Activated CD4-positive, alpha-beta T cell treated with anti-CD3 and anti-CD28 coated beads for 1 hour (primary cell): ENCODE results near the gene PHF20.
"Not testable (repeated sequence)": the region's sequence is repeated elsewhere in the genome, so short reads cannot be mapped to it uniquely, and the experiment has no call there.

ENCODE experiments used
- DNase-seq: peaks from one replicate; pipeline ENCODE4 v3.0.0-alpha.2; 2020

The PHF20 gene

DNA sequence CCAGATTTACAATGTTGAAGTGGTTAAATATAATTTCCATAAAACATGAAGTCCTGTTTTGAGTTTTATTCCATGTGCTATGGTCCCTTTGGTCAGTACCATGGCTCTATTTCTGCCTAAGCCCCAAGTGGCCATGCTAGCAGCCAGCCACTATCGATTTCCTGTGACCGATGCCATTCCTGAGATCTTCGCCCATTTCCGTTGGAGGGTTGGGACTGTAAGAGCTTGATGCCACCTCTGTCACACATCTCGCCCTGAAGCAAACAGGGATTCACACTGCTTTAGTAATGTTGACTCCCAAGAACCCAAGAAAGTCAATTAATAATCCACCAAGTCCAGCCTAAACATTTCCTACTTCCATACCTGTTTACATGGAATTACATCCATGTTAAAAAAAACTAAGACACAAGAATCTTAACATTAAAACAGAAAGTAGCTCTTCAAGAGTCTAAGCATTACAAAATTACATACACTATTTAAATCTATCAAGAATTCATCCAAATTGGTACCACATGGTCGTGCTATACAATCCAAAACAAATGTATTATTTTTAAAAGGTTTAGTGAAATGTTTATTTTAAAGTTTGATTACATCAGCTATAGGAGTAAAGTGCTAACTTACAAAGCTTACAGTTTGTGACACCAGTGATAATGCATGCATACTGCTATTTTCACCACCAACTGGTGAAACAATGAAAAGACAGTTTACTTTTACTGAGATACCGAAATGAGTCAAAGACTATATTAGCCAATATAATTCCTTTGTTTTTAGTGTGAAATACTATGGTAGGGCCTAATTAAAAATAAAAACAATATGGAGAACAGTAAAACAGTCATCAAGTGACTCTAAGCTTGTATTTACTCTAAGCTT, 32.3 kb upstream of the PHF20 start:
- no peak for DNase-seq

GRCh38 chr20:35741892-35742740, 29.7 kb upstream of the PHF20 start, which contains the start of gene RBM39:
TSS of gene RBM39 (minus strand) at chr20:35742260. CDS start at chr20:35740874, 1,386 bp downstream.
- peak; percentile 99 for DNase-seq

- DNase-seq, result no peak
These were observed 28.9 kb upstream of the PHF20 start for GRCh38 chr20:35742741-35743523.

DNA sequence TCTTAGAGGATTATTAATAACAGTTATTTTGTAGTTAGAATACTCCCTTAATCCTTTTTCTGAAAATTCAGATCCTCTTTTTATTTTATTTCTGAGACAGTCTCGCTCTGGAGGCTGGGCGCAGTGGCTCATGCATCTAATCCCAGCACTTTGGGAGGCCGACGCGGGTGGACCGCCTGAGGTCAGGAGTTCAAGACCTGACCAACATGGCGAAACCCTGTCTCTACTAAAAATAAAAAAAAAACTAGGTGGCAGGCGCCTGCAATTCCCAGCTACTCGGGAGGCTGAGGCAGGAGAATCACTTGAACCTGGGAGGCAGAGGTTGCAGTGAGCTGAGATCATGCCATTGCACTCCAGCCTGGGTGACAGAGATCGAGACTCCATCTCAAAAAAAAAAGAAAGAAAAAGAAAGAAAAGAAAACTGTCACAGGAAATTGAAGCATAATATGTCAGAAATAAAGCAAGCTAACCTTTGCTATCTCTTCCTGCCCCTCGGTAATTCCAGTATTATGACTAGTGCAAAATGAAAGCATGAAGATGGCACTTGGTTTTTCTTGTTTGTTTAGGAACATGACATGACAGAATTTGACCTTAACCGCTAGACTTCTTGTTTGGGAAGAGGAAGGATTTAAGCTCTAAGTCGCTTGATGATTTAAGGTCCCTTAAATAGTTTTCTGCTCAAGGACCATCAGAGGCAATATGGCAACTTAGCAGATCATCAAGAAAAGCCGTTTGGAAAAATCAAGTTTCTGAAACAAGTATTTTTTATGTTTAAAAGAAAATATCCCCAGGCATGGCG, 27.9 kb upstream of the PHF20 start:
- DNase-seq, result no peak

GRCh38 chr20:35744492-35744841, 27.3 kb upstream of the PHF20 start:
- DNase-seq, result not testable (repeated sequence)

- no peak for DNase-seq
These were observed 21.2 kb upstream of the PHF20 start for GRCh38 chr20:35750611-35751010.

DNA sequence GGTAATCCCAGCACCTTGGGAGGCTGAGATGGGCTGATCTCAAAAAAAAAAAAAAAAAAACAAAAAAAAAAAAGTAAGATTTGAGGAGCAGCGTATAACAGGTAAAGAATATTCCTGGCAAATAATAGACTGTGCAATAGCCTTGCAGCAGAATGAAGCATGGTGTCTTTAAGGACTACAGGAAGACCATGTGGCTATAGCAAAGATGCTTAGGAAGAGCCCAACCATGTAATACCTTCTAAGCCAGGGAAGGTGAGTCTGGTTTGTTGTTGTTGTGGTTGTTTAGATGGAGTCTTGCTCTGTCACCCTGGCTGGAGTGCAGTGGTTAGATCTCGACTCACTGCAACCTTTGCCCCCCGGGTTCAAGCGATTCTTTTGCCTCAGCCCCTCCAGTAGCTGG, 15.4 kb upstream of the PHF20 start:
- no peak for DNase-seq

DNA sequence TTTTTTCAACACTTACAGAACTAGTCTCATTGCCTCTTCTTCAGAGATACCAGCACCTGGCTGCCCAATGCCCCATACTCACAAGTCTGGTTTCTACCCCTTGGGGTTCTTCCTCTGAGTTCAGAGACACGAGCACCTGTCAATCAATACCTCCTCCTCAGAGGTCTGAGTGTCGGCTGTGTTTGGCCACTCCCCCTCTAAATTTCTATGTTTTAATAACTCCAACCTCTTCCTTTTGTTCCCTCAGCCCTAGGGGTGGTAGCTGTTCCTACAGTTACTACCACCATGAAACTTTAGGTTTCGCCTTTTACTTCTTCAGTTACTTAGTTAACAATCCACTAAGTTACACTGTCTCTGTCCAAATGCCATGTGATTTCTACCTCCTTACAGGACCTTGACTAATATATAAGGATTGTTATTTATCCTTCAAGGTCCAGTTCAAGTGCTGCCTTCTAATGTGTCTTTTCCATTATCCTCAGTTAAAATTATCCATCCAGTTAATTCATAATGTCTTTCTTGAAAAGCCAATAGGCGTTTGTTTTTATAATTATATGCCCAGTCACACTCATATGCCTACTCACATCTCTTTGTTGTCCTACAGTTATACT, 14.6 kb upstream of the PHF20 start:
- no peak for DNase-seq

- not testable (repeated sequence) for DNase-seq
These were observed 10.3 kb upstream of the PHF20 start for GRCh38 chr20:35761548-35761947.

DNA sequence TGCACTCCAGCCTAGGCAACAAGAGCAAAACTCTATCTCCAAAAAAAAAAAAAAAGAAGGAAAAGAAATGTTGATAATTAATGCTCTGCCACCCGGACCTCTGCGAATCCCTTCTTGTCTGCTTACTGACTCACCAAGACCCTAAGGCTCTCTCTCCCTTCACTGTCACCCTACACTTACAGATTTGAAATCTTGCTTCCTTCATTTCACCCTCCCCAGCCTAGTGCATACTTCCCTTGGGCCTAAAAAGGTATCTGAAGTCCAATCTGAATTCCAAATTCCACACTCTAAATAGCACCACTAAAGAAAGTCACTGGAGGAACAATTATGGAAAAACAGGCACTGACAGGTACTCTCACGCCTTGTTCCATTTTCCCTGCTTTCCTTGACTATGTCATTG, 9.4 kb upstream of the PHF20 start:
- no peak for DNase-seq

DNA sequence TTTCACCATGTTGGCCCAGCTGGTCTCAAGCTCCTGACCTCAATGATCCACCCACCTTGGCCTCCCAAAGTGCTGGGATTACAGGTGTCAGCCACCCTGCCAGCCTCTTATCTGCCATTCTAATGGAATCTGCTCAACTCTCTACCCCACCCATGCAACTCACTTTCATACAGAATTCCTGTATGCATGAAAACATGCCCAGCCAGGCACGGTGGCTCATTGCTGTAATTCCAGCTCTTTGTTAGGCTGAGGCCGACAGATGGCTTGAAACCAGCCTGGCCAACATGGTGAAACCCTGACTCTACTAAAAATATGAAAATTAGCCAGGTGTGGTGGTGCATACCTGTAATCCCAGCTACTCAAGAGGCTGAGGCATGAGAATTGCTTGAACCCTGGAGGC, 6.9 kb upstream of the PHF20 start:
- DNase-seq, result not testable (repeated sequence)

GRCh38 chr20:35766843-35767242, 5.0 kb upstream of the PHF20 start:
- no peak for DNase-seq

GRCh38 chr20:35767683-35768481, 3.9 kb upstream of the PHF20 start:
- peak; percentile 39 for DNase-seq

DNA sequence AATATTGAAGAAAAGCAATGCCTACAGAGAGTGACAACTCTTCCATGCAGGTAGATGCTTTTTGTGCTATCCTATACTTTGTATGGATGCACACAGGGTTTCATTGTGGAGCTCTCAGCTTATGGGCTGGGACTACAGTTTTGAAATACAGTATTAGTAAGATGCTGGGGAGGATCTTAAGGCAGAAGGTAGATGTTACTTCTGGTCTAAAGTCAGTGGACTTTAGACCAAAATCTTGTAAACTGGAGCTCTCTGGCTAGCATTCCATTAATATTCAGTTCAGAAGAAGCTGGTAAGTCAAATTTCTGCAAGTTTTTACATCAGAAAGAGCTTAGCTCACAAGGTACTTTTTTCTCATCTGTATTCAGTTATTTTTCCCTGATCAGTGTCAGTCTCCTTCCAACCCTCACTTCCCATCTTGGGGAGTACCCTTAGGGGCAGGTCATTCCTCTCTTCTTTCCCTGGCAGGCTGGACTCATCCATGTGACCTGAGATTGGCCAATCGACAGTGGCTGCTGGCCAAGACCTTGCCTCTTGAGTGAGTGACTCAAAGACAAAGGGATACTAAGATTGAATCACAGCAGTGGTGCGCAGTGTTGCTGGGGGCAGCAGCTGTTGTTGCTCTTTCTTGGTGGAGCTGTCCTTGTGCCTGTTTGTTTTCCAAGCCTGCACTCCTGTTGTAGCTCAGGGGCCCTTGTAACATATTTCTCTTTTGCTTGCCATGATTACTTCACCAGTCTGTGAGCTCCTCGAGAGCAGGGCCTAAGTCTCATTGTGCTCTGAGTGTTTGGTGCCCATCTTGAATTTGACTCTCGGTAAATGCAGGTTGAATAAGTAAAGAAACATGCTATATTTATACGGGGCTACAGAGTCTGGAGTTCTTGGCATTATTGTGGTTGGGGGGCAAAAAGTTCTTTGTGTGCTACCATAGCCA, 2.8 kb upstream of the PHF20 start:
- no peak for DNase-seq

DNA sequence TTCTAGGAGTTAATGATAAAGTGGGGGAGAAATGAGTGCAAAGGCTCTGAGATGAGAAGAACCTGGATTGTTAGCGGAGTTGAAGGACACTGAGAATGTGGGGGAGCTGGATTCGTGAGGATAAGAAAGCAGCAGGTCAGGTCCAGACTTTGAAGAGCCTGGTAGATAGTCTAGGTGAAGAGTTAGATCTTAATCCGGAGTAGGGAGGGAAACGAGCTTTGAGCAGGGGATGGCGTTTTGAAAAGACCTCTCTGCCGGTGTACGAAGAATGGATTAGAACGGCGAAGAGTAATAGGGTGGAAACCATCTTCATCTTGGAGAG, 487 bp upstream of the PHF20 start:
- no peak for DNase-seq

- DNase-seq, result no peak
These were observed 796 bp downstream of the PHF20 start for GRCh38 chr20:35772563-35773058.

GRCh38 chr20:35773154-35773751, 1.4 kb downstream of the PHF20 start:
- peak; percentile 8 for DNase-seq

DNA sequence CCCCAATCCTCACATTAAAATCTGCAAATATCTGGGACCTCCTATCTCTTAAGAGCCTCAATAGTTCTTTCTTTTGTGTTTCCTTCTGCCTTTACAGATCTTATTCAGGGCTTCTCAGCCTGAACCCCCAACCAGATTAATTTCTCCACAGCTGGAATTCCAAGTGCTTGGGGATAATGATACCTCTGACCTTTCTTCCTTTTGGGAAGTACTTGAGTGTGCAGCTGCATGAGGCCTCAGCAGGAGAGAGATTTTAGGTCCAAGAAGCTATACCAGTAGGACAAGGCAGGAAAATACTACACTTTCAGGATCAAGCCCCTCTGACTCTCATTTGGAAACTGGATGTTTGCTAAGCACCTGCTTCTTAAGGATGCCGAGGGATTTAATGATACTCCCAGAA, 2.6 kb downstream of the PHF20 start:
- no peak for DNase-seq

- no peak for DNase-seq
These were observed 4.8 kb downstream of the PHF20 start for GRCh38 chr20:35776513-35777101.
